Measurements from ENCODE around the gene ANAPC2. TPM values are rescaled to one million over a fixed set of nuclear protein-coding genes. Genes with fewer than 3 reads are reported as not detected.

Gene ANAPC2
- total RNA-seq, 2 experiments from 2014 or later = 34.8 to 90.4 TPM

- intact Hi-C loops (cut with micrococcal nuclease; ENCODE audit: unreplicated experiment) = loop anchor here (2.0 kb wide), 1 partner anchor 74 kb away; the partner anchor contains the start of gene TPRN
- peaks cover 6% of the 10 kb centered on the region for H3K36me3 ChIP-seq (ENCODE audit: insufficient read depth, low read length)
- H3K9me2 ChIP-seq (ENCODE audit: insufficient read depth, low read length) = no peaks in the 10 kb centered on the region
- DNase-seq (ENCODE audit: low spot score) = peak; percentile 50
- BruUV-seq (replicated peaks) = no TSS peak
- peak overlapping the region; percentile 96 for H3K4me2 ChIP-seq (ENCODE audit: low read length)
- ChIA-PET POLR2A (interaction anchor here (0.6 to 2.6 kb wide), 4 partner anchors 23 to 411 kb away, joined by 4 to 27 read pairs (median 8); partner anchors contain the start of genes ANAPC2 and SSNA1), CTCF (ENCODE audit: unreplicated experiment) (no interaction called here)
- peak overlapping the region; percentile 92 for H3K27ac ChIP-seq (ENCODE audit: low read depth, low read length, poor library complexity, severe bottlenecking)
- H3K9me3 ChIP-seq (ENCODE audit: low read length) = no peaks in the 10 kb centered on the region
- peak overlapping the region; percentile 94 for H3K4me3 ChIP-seq (ENCODE audit: low read depth, low read length, poor library complexity, severe bottlenecking)
- H3K79me2 ChIP-seq (ENCODE audit: insufficient read depth, low read depth, low read length) = peaks cover 63% of the 10 kb centered on the region; the same call in 1 of the 2 replicates
- TF ChIP-seq EZH2phosphoT487 (IDR thresholded peaks at IDR 0.05; ENCODE audit: borderline replicate concordance, low read depth, low read length) (no peak), CTCF (conservative IDR thresholded peaks at IDR 0.05; ENCODE audit: low read length) (no peak)
- H2AFZ ChIP-seq (ENCODE audit: low read length) = no peak overlapping the region
- no peaks in the 10 kb centered on the region for H4K20me1 ChIP-seq (ENCODE audit: insufficient read depth, low read length)
- H3K4me1 ChIP-seq (ENCODE audit: insufficient read depth, low read length, poor library complexity, severe bottlenecking) = peaks cover 58% of the 10 kb centered on the region
Observed at GRCh38 chr9:137126786-137127185, 61.6 kb downstream of the ANAPC2 start.

Small RNA genes within 50 kb of the gene (microRNA-seq; reads per million reads assigned to microRNA genes)
- not detected for gene MIR3621 (ENCODE audit: borderline replicate concordance)

Small RNA genes within 50 kb of the gene (small RNA-seq; reads per million reads assigned to genes)
- not detected for gene MIR3621

Other genes starting within 250 kb of the ANAPC2 start
Only the 30 nearest of the 33 such genes appear.
- gene PTGDS, start 211.1 kb downstream of the ANAPC2 start, total RNA-seq (2014; rRNA removed; shearing (Covaris generic)) = not detected in 2 replicates
- not detected in 2 replicates for gene PTGDS, start 211.1 kb downstream of the ANAPC2 start, total RNA-seq (2022)
- gene LCNL1, start 205.6 kb downstream of the ANAPC2 start, total RNA-seq (2014; rRNA removed; shearing (Covaris generic)) = not detected in 2 replicates
- gene LCNL1, start 205.6 kb downstream of the ANAPC2 start, total RNA-seq (2022) = not detected in 2 replicates
- 63.5 and 66.5 TPM in 2 replicates for gene PAXX, start 196.1 kb downstream of the ANAPC2 start, total RNA-seq (2014; rRNA removed; shearing (Covaris generic))
- gene PAXX, start 196.1 kb downstream of the ANAPC2 start, total RNA-seq (2022) = 45.7 and 46.3 TPM in 2 replicates
- gene CLIC3, start 192.0 kb downstream of the ANAPC2 start, total RNA-seq (2014; rRNA removed; shearing (Covaris generic)) = not detected in 2 replicates
- gene CLIC3, start 192.0 kb downstream of the ANAPC2 start, total RNA-seq (2022) = not detected in 2 replicates
- 2.4 and 4.1 TPM in 2 replicates for gene ABCA2, start 160.3 kb downstream of the ANAPC2 start, total RNA-seq (2014; rRNA removed; shearing (Covaris generic))
- gene ABCA2, start 160.3 kb downstream of the ANAPC2 start, total RNA-seq (2022) = 8.3 and 10.6 TPM in 2 replicates
- not detected in 2 replicates for gene FUT7, start 156.5 kb downstream of the ANAPC2 start, total RNA-seq (2014; rRNA removed; shearing (Covaris generic))
- 0.21 TPM in 1 of 2 replicates, not detected in the other for gene FUT7, start 156.5 kb downstream of the ANAPC2 start, total RNA-seq (2022)
- 0.21 and 0.32 TPM in 2 replicates for gene NPDC1, start 142.4 kb downstream of the ANAPC2 start, total RNA-seq (2014; rRNA removed; shearing (Covaris generic))
- 0.38 and 0.39 TPM in 2 replicates for gene NPDC1, start 142.4 kb downstream of the ANAPC2 start, total RNA-seq (2022)
- gene ENTPD2, start 134.5 kb downstream of the ANAPC2 start, total RNA-seq (2014; rRNA removed; shearing (Covaris generic)) = 0.16 TPM in 1 of 2 replicates, not detected in the other
- not detected in 2 replicates for gene ENTPD2, start 134.5 kb downstream of the ANAPC2 start, total RNA-seq (2022)
- 65.9 and 74.0 TPM in 2 replicates for gene SAPCD2, start 118.0 kb downstream of the ANAPC2 start, total RNA-seq (2014; rRNA removed; shearing (Covaris generic))
- gene SAPCD2, start 118.0 kb downstream of the ANAPC2 start, total RNA-seq (2022) = 51.4 and 57.2 TPM in 2 replicates
- 5.3 and 5.7 TPM in 2 replicates for gene UAP1L1, start 111.0 kb downstream of the ANAPC2 start, total RNA-seq (2014; rRNA removed; shearing (Covaris generic))
- gene UAP1L1, start 111.0 kb downstream of the ANAPC2 start, total RNA-seq (2022) = 12.3 and 16.7 TPM in 2 replicates
- 22.5 and 32.7 TPM in 2 replicates for gene MAN1B1, start 101.6 kb downstream of the ANAPC2 start, total RNA-seq (2014; rRNA removed; shearing (Covaris generic))
- gene MAN1B1, start 101.6 kb downstream of the ANAPC2 start, total RNA-seq (2022) = 38.8 and 43.4 TPM in 2 replicates
- gene DPP7, start 73.8 kb downstream of the ANAPC2 start, total RNA-seq (2014; rRNA removed; shearing (Covaris generic)) = 173 and 182 TPM in 2 replicates
- 154 TPM in 2 replicates for gene DPP7, start 73.8 kb downstream of the ANAPC2 start, total RNA-seq (2022)
- gene GRIN1, start 49.4 kb downstream of the ANAPC2 start, total RNA-seq (2014; rRNA removed; shearing (Covaris generic)) = 0.06 TPM in 1 of 2 replicates, not detected in the other
- 0.15 and 0.55 TPM in 2 replicates for gene GRIN1, start 49.4 kb downstream of the ANAPC2 start, total RNA-seq (2022)
- 0.21 TPM in 1 of 2 replicates, not detected in the other for gene LRRC26, start 18.5 kb downstream of the ANAPC2 start, total RNA-seq (2014; rRNA removed; shearing (Covaris generic))
- gene LRRC26, start 18.5 kb downstream of the ANAPC2 start, total RNA-seq (2022) = not detected in 2 replicates
- not detected in 2 replicates for gene TMEM210, start 16.5 kb downstream of the ANAPC2 start, total RNA-seq (2014; rRNA removed; shearing (Covaris generic))
- gene TMEM210, start 16.5 kb downstream of the ANAPC2 start, total RNA-seq (2022) = not detected in 2 replicates
- gene SSNA1, start 116 bp upstream of the ANAPC2 start, total RNA-seq (2014; rRNA removed; shearing (Covaris generic)) = 111 and 130 TPM in 2 replicates
- 71.0 and 75.1 TPM in 2 replicates for gene SSNA1, start 116 bp upstream of the ANAPC2 start, total RNA-seq (2022)
- gene TPRN, start 12.2 kb upstream of the ANAPC2 start, total RNA-seq (2014; rRNA removed; shearing (Covaris generic)) = 9.0 and 10.3 TPM in 2 replicates
- 15.3 and 15.9 TPM in 2 replicates for gene TPRN, start 12.2 kb upstream of the ANAPC2 start, total RNA-seq (2022)
- gene TMEM203, start 17.1 kb upstream of the ANAPC2 start, total RNA-seq (2014; rRNA removed; shearing (Covaris generic)) = 55.1 and 58.2 TPM in 2 replicates
- 39.0 and 42.9 TPM in 2 replicates for gene TMEM203, start 17.1 kb upstream of the ANAPC2 start, total RNA-seq (2022)
- gene NDOR1, start 17.1 kb upstream of the ANAPC2 start, total RNA-seq (2014; rRNA removed; shearing (Covaris generic)) = 30.4 and 35.9 TPM in 2 replicates
- gene NDOR1, start 17.1 kb upstream of the ANAPC2 start, total RNA-seq (2022) = 61.3 and 61.9 TPM in 2 replicates
- gene RNF208, start 33.7 kb upstream of the ANAPC2 start, total RNA-seq (2014; rRNA removed; shearing (Covaris generic)) = 0.47 and 0.82 TPM in 2 replicates
- gene RNF208, start 33.7 kb upstream of the ANAPC2 start, total RNA-seq (2022) = 4.4 and 5.5 TPM in 2 replicates
- gene CYSRT1, start 36.6 kb upstream of the ANAPC2 start, total RNA-seq (2014; rRNA removed; shearing (Covaris generic)) = 1.1 and 1.7 TPM in 2 replicates
- gene CYSRT1, start 36.6 kb upstream of the ANAPC2 start, total RNA-seq (2022) = 2.9 and 3.7 TPM in 2 replicates
- 0.13 TPM in 1 of 2 replicates, not detected in the other for gene RNF224, start 38.9 kb upstream of the ANAPC2 start, total RNA-seq (2014; rRNA removed; shearing (Covaris generic))
- 0.30 TPM in 1 of 2 replicates, not detected in the other for gene RNF224, start 38.9 kb upstream of the ANAPC2 start, total RNA-seq (2022)
- 0.15 TPM in 1 of 2 replicates, not detected in the other for gene SLC34A3, start 42.3 kb upstream of the ANAPC2 start, total RNA-seq (2014; rRNA removed; shearing (Covaris generic))
- gene SLC34A3, start 42.3 kb upstream of the ANAPC2 start, total RNA-seq (2022) = not detected in 2 replicates
- gene TUBB4B, start 52.7 kb upstream of the ANAPC2 start, total RNA-seq (2014; rRNA removed; shearing (Covaris generic)) = 376 and 417 TPM in 2 replicates
- gene TUBB4B, start 52.7 kb upstream of the ANAPC2 start, total RNA-seq (2022) = 402 and 443 TPM in 2 replicates
- 0.73 TPM in 1 of 2 replicates, not detected in the other for gene STPG3, start 62.7 kb upstream of the ANAPC2 start, total RNA-seq (2014; rRNA removed; shearing (Covaris generic))
- 1.7 and 2.7 TPM in 2 replicates for gene STPG3, start 62.7 kb upstream of the ANAPC2 start, total RNA-seq (2022)
- gene NELFB, start 66.8 kb upstream of the ANAPC2 start, total RNA-seq (2014; rRNA removed; shearing (Covaris generic)) = 59.5 and 62.6 TPM in 2 replicates
- 74.8 and 76.1 TPM in 2 replicates for gene NELFB, start 66.8 kb upstream of the ANAPC2 start, total RNA-seq (2022)
- gene TOR4A, start 89.2 kb upstream of the ANAPC2 start, total RNA-seq (2014; rRNA removed; shearing (Covaris generic)) = 11.6 and 11.7 TPM in 2 replicates
- 19.7 and 22.3 TPM in 2 replicates for gene TOR4A, start 89.2 kb upstream of the ANAPC2 start, total RNA-seq (2022)
- gene NRARP, start 113.7 kb upstream of the ANAPC2 start, total RNA-seq (2014; rRNA removed; shearing (Covaris generic)) = 6.9 TPM in 2 replicates
- gene NRARP, start 113.7 kb upstream of the ANAPC2 start, total RNA-seq (2022) = 6.4 and 8.9 TPM in 2 replicates
- 14.2 and 27.0 TPM in 2 replicates for gene EXD3, start 234.6 kb upstream of the ANAPC2 start, total RNA-seq (2014; rRNA removed; shearing (Covaris generic))
- gene EXD3, start 234.6 kb upstream of the ANAPC2 start, total RNA-seq (2022) = 20.8 and 27.0 TPM in 2 replicates
- gene NOXA1, start 234.8 kb upstream of the ANAPC2 start, total RNA-seq (2014; rRNA removed; shearing (Covaris generic)) = not detected in 2 replicates
- not detected in 2 replicates for gene NOXA1, start 234.8 kb upstream of the ANAPC2 start, total RNA-seq (2022)